GM06990 (cell line): Measurements from ENCODE around the gene SNW1.

ENCODE experiments used
- DNase-seq: peaks from one replicate; pipeline ENCODE4 v3.0.0-alpha.2; 2011; ENCODE audit not compliant: insufficient read length; ENCODE audit errors: extremely low read depth
- H3K27me3 ChIP-seq: replicated peaks from 2 replicates; pipeline ENCODE4 v1.6.0; 2011; ENCODE audit warnings: low read length; ENCODE audit not compliant: control insufficient read depth, insufficient read depth
- H3K36me3 ChIP-seq: 2 replicates; pipeline ENCODE4 v1.5.1; 2011; ENCODE audit warnings: low read length; ENCODE audit not compliant: control insufficient read depth, insufficient read depth
- H3K4me3 ChIP-seq: replicated peaks from 2 replicates; pipeline ENCODE4 v1.5.1; 2011; ENCODE audit warnings: low read depth, mild to moderate bottlenecking, control low read depth, low read length
- CTCF ChIP-seq: IDR thresholded peaks from 2 replicates; pipeline ENCODE4 v1.5.1; 2011; ENCODE audit warnings: low read length, control low read depth, mild to moderate bottlenecking, inconsistent platforms; ENCODE audit not compliant: insufficient read depth, poor library complexity, severe bottlenecking

SNW1 gene

DNA sequence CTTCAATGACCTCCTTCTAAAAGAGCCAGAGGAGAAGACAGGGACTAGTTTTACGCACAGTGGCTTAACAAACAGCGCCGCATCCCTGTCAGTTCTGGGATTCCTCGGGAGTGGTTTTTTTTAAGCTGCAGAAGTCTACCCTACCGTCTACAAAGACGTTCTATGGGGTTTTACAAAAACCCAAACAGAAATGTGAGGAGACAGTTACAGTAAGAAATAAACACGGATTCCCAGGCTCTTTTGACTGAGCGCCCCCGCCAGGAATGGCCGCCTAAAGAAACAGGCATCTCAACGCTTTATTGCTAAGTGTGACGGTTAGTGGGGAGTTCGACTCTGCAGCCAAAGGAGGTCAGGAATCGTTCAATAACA lies 53.6 kb downstream of the SNW1 start:
- Histone ChIP-seq H3K4me3 (peak overlapping the region; percentile 71), H3K36me3 (peaks cover 4% of the 10 kb centered on the region; the same call in 1 of the 2 replicates), H3K27me3 (no peaks in the 10 kb centered on the region)
- DNase-seq = no peak
- TF ChIP-seq CTCF = peak; percentile 26

DNA sequence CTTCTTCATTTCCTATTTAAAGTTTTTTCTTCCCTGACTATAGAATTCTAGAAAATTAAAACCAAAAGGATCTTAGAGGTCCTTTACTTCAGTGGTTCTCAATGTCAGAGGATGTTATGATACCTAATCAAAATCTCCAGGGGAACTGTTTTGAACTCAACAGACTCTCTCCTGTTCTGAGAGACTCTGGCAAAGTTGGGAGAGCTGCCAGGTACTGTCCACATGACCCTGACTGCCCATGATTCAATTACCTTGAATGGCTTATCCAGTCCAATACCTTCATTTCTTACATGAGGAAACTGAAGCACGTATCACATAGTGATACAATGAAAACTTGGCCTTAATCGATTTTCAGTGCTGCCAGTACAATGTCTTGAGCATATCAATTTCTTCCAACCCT lies 69.7 kb downstream of the SNW1 start:
- TF ChIP-seq CTCF = no peak
- Histone ChIP-seq H3K4me3 (no peak overlapping the region), H3K36me3 (peaks cover under 1% of the 10 kb centered on the region), H3K27me3 (no peaks in the 10 kb centered on the region)
- no peak for DNase-seq

GRCh38 chr14:77682158-77682553 lies 78.8 kb downstream of the SNW1 start:
- H3K27me3 ChIP-seq = no peaks in the 10 kb centered on the region
- no peak for DNase-seq
- no peak overlapping the region for H3K4me3 ChIP-seq
- no peak for TF ChIP-seq CTCF
- peaks cover 3% of the 10 kb centered on the region; the same call in 1 of the 2 replicates for H3K36me3 ChIP-seq

- TF ChIP-seq CTCF = no peak
- peaks cover 3% of the 10 kb centered on the region; the same call in 1 of the 2 replicates for H3K36me3 ChIP-seq
- no peaks in the 10 kb centered on the region for H3K27me3 ChIP-seq
- DNase-seq = no peak
- H3K4me3 ChIP-seq = no peak overlapping the region
These were observed 79.5 kb downstream of the SNW1 start for GRCh38 chr14:77681196-77682157.

GRCh38 chr14:77674931-77675330 lies 86.0 kb downstream of the SNW1 start:
- H3K36me3 ChIP-seq = peaks cover 9% of the 10 kb centered on the region
- H3K27me3 ChIP-seq = no peaks in the 10 kb centered on the region
- TF ChIP-seq CTCF = no peak
- no peak overlapping the region for H3K4me3 ChIP-seq
- DNase-seq = no peak
